GM12878 (cell line): ENCODE data around the gene ACSS1. TPM values are rescaled to one million over a fixed set of nuclear protein-coding genes. Genes with fewer than 3 reads are reported as not detected.

Experiments
- ATAC-seq: fragments of 200-7000 bp; cut with Tn5 transposase; 3 replicates; pipeline ENCODE4 v1.9.1; 2020; ENCODE audit warnings: mild to moderate bottlenecking, moderate library complexity
- BruUV-seq: library from RNA; stranded (reverse); fragments of 400-500 nt; replicated peaks from 2 replicates; lab custom pipeline; 2021; lab: Mats Ljungman, UMichigan
- CTCF ChIA-PET: fragments of 300-600 bp; sonication (Branson Sonifier 250); formaldehyde crosslinking; extraction: SDS; loops from one replicate; lab custom pipeline; 2021; ENCODE audit warnings: inconsistent platforms; lab: Yijun Ruan, JAX
- POLR2A ChIA-PET: fragments of 350-600 bp; formaldehyde crosslinking; extraction: SDS; loops from one replicate; lab custom pipeline; 2021; ENCODE audit warnings: inconsistent platforms; lab: Charles Lee
- RAD21 ChIA-PET: fragments of 300-600 bp; sonication (Branson Sonifier 250); formaldehyde crosslinking; loops from one replicate; lab custom pipeline; 2023; ENCODE audit warnings: antibody characterized with exemption; ENCODE audit not compliant: unreplicated experiment; lab: Charles Lee
- SMC1A ChIA-PET: fragments of 300-600 bp; sonication (Branson Sonifier 250); formaldehyde crosslinking; loops from one replicate; lab custom pipeline; 2023; ENCODE audit not compliant: unreplicated experiment, uncharacterized antibody; lab: Charles Lee
- DNase-seq: peaks from one replicate; pipeline ENCODE4 v3.0.0-alpha.2; 2011; ENCODE audit warnings: low read depth, low spot score
- FAIRE-seq: peaks from 3 replicates; lab custom pipeline; 2011; peaks lifted over from hg19 to GRCh38; lab: Jason Lieb, UNC
- H2AFZ ChIP-seq: 2 replicates; pipeline ENCODE4 v1.6.0; 2011; ENCODE audit warnings: low read depth, low read length, control low read depth; ENCODE audit not compliant: control insufficient read depth
- H3K27ac ChIP-seq: 2 replicates; pipeline ENCODE4 v1.5.1; 2011; ENCODE audit warnings: control low read depth; ENCODE audit not compliant: control insufficient read depth, insufficient read depth
- H3K27me3 ChIP-seq, 2 experiments: replicated peaks in 1 of 2; 2 replicates each; pipeline versions ENCODE4 v1.6.0 to v1.6.1; 2011; ENCODE audit warnings: low read length in 1 of 2; ENCODE audit not compliant: control insufficient read depth in 2 of 2, insufficient read depth in 2 of 2
- H3K36me3 ChIP-seq, 2 experiments: 2 replicates each; pipeline ENCODE4 v1.5.1; 2011; ENCODE audit warnings: low read length in 1 of 2; ENCODE audit not compliant: control insufficient read depth in 2 of 2, insufficient read depth in 2 of 2
- H3K4me1 ChIP-seq: 2 replicates; pipeline ENCODE4 v1.6.1; 2011; ENCODE audit warnings: mild to moderate bottlenecking, low read length, moderate library complexity, mixed read lengths; ENCODE audit not compliant: control insufficient read depth, insufficient read depth
- H3K4me2 ChIP-seq: 2 replicates; pipeline ENCODE4 v1.6.0; 2011; ENCODE audit warnings: control low read depth; ENCODE audit not compliant: control insufficient read depth, insufficient read depth
- H3K4me3 ChIP-seq: fragments of 200-600 bp; sonication (generic); 2 replicates; pipeline ENCODE4 v1.5.1; 2016
- H3K79me2 ChIP-seq: 2 replicates; pipeline ENCODE4 v1.6.0; 2011; ENCODE audit warnings: low read length; ENCODE audit not compliant: control insufficient read depth, insufficient read depth
- H3K9ac ChIP-seq: 2 replicates; pipeline ENCODE4 v1.8.0; 2011; ENCODE audit warnings: low read length, control low read depth, mixed read lengths; ENCODE audit not compliant: control insufficient read depth, insufficient read depth
- H3K9me3 ChIP-seq: replicated peaks from 3 replicates; pipeline ENCODE4 v1.5.1; 2011; ENCODE audit warnings: mild to moderate bottlenecking, low read length; ENCODE audit not compliant: control insufficient read depth, insufficient read depth
- H4K20me1 ChIP-seq: 2 replicates; pipeline ENCODE4 v1.6.0; 2011; ENCODE audit not compliant: control insufficient read depth, insufficient read depth
- CHD4 ChIP-seq: fragments of 200-600 bp; sonication (generic); IDR thresholded peaks from 2 replicates; pipeline ENCODE4 v1.6.1; 2016; ENCODE audit warnings: mild to moderate bottlenecking
- HDGF ChIP-seq: fragments of 450-650 bp; IDR thresholded peaks from 2 replicates; pipeline ENCODE4 v1.6.1; 2016; ENCODE audit warnings: antibody characterized with exemption
- IKZF1 ChIP-seq: fragments of 450-650 bp; conservative IDR thresholded peaks from 2 replicates; pipeline ENCODE4 v1.6.1; 2017; ENCODE audit warnings: antibody characterized with exemption, mild to moderate bottlenecking
- JUND ChIP-seq: IDR thresholded peaks from 2 replicates; pipeline ENCODE4 v1.6.1; 2012; ENCODE audit warnings: low read depth, mild to moderate bottlenecking, low read length, improper control_type of control experiment, moderate library complexity
- MEF2A ChIP-seq: IDR thresholded peaks from 2 replicates; pipeline ENCODE4 v1.6.1; 2011; ENCODE audit warnings: low read depth, mild to moderate bottlenecking, low read length, moderate library complexity; ENCODE audit not compliant: insufficient read depth
- NR2C2 ChIP-seq: IDR thresholded peaks from 2 replicates; pipeline ENCODE4 v1.6.1; 2011; ENCODE audit warnings: borderline replicate concordance, low read depth; ENCODE audit not compliant: control insufficient read depth, insufficient read length
- SREBF2 ChIP-seq: IDR thresholded peaks from 2 replicates; pipeline ENCODE4 v1.6.1; 2012; ENCODE audit warnings: mild to moderate bottlenecking, low read length
- ZNF384 ChIP-seq: IDR thresholded peaks from 2 replicates; pipeline ENCODE4 v1.6.1; 2012; ENCODE audit warnings: low read depth, mild to moderate bottlenecking, low read length, improper control_type of control experiment, borderline replicate concordance
- WGBS: methylation state at CpG from one replicate; pipeline ENCODE4 v1.1.6; 2016; ENCODE audit warnings: low lambda C conversion rate; ENCODE audit not compliant: insufficient replicate concordance, insufficient coverage; ENCODE audit errors: missing lambda C conversion rate; 5-methylcytosine and 5-hydroxymethylcytosine counted together
- in situ Hi-C: fragments of 300-500 bp; cut with MboI; formaldehyde crosslinking; loops from 9 replicates; pipeline ENCODE4 v1.14.3; 2018; ENCODE audit warnings: mixed read lengths
- intact Hi-C: fragments of 100-400 bp; cut with micrococcal nuclease; formaldehyde crosslinking; loops from one replicate; pipeline ENCODE4 v1.14.2; 2022; ENCODE audit not compliant: unreplicated experiment
- polyA plus RNA-seq, 11 experiments: library from polyadenylated mRNA; depleted of rRNA in 4 of 11; unstranded in 6 of 11; stranded (reverse) in 5 of 11; fragments of >200 nt; fragmentation: Nextera tagmentation in 4 of 11; fragmentation: Illumina TruSeq in 1 of 11; extraction: Ambion mirVana in 4 of 11; extraction: Trizol in 1 of 11; gene quantifications; 1 replicate in 1 of 11; 2 replicates in 10 of 11; pipeline versions ENCODE4 v1.2.1 to v1.2.3, GENCODE V29; 2011 to 2016; ENCODE audit warnings: inconsistent platforms in 2 of 11, missing spikeins in 2 of 11, low read depth in 1 of 11
- total RNA-seq, 4 experiments: library from RNA; depleted of rRNA in 3 of 4; stranded (reverse); fragments of >200 nt in 3 of 4; fragmentation: Illumina TruSeq in 1 of 4; extraction: Trizol in 1 of 4; gene quantifications; 2 replicates each; pipeline versions ENCODE4 v1.2.1 to v1.2.3, GENCODE V29; 2013 to 2021

Gene ACSS1
- total and polyA plus RNA-seq, 10 of the 15 experiments (the other 5 are each of a cell fraction or from before 2014, with no cell fraction given): 1.3 to 44.9 (median 31.1) TPM

- no TSS peak for BruUV-seq
- peaks cover 3% of the 10 kb centered on the region for H3K4me1 ChIP-seq
- POLR2A ChIA-PET: no interaction called here
- TF ChIP-seq MEF2A: no peak
- TF ChIP-seq ZNF384: no peak
- no peak for TF ChIP-seq NR2C2
- no peak for TF ChIP-seq HDGF
- no peak for TF ChIP-seq CHD4
- TF ChIP-seq JUND: no peak
- TF ChIP-seq IKZF1: no peak
- no peak for TF ChIP-seq SREBF2
- in situ Hi-C loops (no loop called here), intact Hi-C loops (no loop called here)
- DNase-seq (no peak), ATAC-seq (no peak), FAIRE-seq (no peak)
- peaks cover 0 to 6% of the 10 kb centered on the region in 2 experiments; a peak in 2 of 4 replicates for H3K36me3 ChIP-seq
- H3K4me3 ChIP-seq: no peak overlapping the region
- no peaks in the 10 kb centered on the region for H3K9me3 ChIP-seq
- SMC1A ChIA-PET: interaction anchor here (1.1 kb wide), 1 partner anchor 37 kb away, joined by 3 read pairs; no protein-coding TSS in a partner anchor
- H3K4me2 ChIP-seq: no peak overlapping the region
- RAD21 ChIA-PET: no interaction called here
- H3K27me3 ChIP-seq: no peaks in the 10 kb centered on the region
- CTCF ChIA-PET: no interaction called here
- H3K79me2 ChIP-seq: no peaks in the 10 kb centered on the region
- WGBS: 98% methylated on average over 8 of the region's 8 CpGs
- H2AFZ ChIP-seq: no peak overlapping the region
- no peak overlapping the region for H3K27ac ChIP-seq
- H3K9ac ChIP-seq: no peak overlapping the region
- H4K20me1 ChIP-seq: no peaks in the 10 kb centered on the region
Observed at GRCh38 chr20:25030649-25031207, 27.2 kb downstream of the ACSS1 start.
